ENCODE data around the gene CENPT. TPM values are rescaled to one million over a fixed set of nuclear protein-coding genes. Genes with fewer than 3 reads are reported as not detected.

The CENPT gene
- total and polyA plus RNA-seq, 2 of the 13 experiments (the other 11 are each of a cell fraction or from before 2014, with no cell fraction given) = 40.9 to 43.3 TPM

- peak; percentile 28; the same call in 1 of the 2 replicates for TF ChIP-seq ZNF350 (CRISPR knock-in tag; IDR thresholded peaks at IDR 0.05; ENCODE audit: borderline replicate concordance, low read depth)
- peak; percentile 91 for TF ChIP-seq HDAC1 (CRISPR knock-in tag; IDR thresholded peaks at IDR 0.05)
- peak; percentile 28; the same call in 1 of the 2 replicates for TF ChIP-seq ZNF770 (CRISPR knock-in tag; IDR thresholded peaks at IDR 0.05)
- TF ChIP-seq MZF1 (CRISPR knock-in tag; IDR thresholded peaks at IDR 0.05; ENCODE audit: borderline replicate concordance) = peak; percentile 45; the same call in 1 of the 2 replicates
- TF ChIP-seq ZNF839 (CRISPR knock-in tag; IDR thresholded peaks at IDR 0.05; ENCODE audit: borderline replicate concordance) = peak; percentile 91
- TF ChIP-seq RBM39 (IDR thresholded peaks at IDR 0.05; ENCODE audit: low read depth, low read length, poor library complexity, severe bottlenecking) = peak; percentile 1
- TF ChIP-seq MBD4 (IDR thresholded peaks at IDR 0.05; ENCODE audit: borderline replicate concordance, low read length) = no peak
- peak; percentile 46; the same call in 1 of the 2 replicates for TF ChIP-seq ZNF607 (CRISPR knock-in tag; IDR thresholded peaks at IDR 0.05; ENCODE audit: borderline replicate concordance)
- TF ChIP-seq ZIK1 (CRISPR knock-in tag; IDR thresholded peaks at IDR 0.05; ENCODE audit: borderline replicate concordance, low read depth) = 0 out of 2 replicates have a peak, but pooled peaks have one; percentile 76
These were observed 40.3 kb downstream of the CENPT start (continued) for GRCh38 chr16:67807148-67807682.
